ENCODE measurements around the gene NCAPD2.
"Not testable (repeated sequence)": the region's sequence is repeated elsewhere in the genome, so short reads cannot be mapped to it uniquely, and the experiment has no call there.

The NCAPD2 gene

GRCh38 chr12:6478416-6478815, 15.5 kb upstream of the NCAPD2 start:
- H3K79me2 ChIP-seq (ENCODE audit: control insufficient read depth, insufficient read depth, low read length) = no peaks in the 10 kb centered on the region

GRCh38 chr12:6488240-6488639, 5.7 kb upstream of the NCAPD2 start:
- Histone ChIP-seq H3K27ac (ENCODE audit: low read depth, low read length) (no peak overlapping the region), H3K4ac (ENCODE audit: low read depth, low read length) (no peak overlapping the region), H3K4me3 (ENCODE audit: low read length) (no peak overlapping the region), H3K56ac (ENCODE audit: low read length) (no peak overlapping the region), H3K4me2 (ENCODE audit: low read length) (no peak overlapping the region), H3K79me2 (ENCODE audit: control insufficient read depth, insufficient read depth, low read length) (peaks cover 9% of the 10 kb centered on the region), H2BK15ac (replicated peaks; ENCODE audit: low read depth) (no peak overlapping the region), H3K79me1 (ENCODE audit: low read length) (peaks cover 11% of the 10 kb centered on the region), H3K9ac (ENCODE audit: low read length) (no peak overlapping the region), H3K18ac (ENCODE audit: low read length) (no peak overlapping the region), H4K5ac (ENCODE audit: low read length) (no peak overlapping the region), H3K36me3 (ENCODE audit: control insufficient read depth, insufficient read depth, low read length) (no peaks in the 10 kb centered on the region), H2BK5ac (ENCODE audit: low read length) (no peak overlapping the region), H4K8ac (ENCODE audit: low read depth, low read length) (no peak overlapping the region), H2BK120ac (ENCODE audit: low read depth, low read length) (no peak overlapping the region), H3K23ac (ENCODE audit: low read length) (no peak overlapping the region), H3K4me1 (ENCODE audit: control insufficient read depth, low read depth, low read length) (peaks cover 4% of the 10 kb centered on the region), H2AK5ac (ENCODE audit: low read length) (no peak overlapping the region), H3K27me3 (ENCODE audit: insufficient read depth, low read length, poor library complexity) (no peaks in the 10 kb centered on the region)
- DNase-seq = no peak
- WGBS (ENCODE audit: extremely low coverage, insufficient coverage, low lambda C conversion rate) = no CpG with 5 or more reads among the region's 1 CpG

More at GRCh38 chr12:6478416-6478815, 15.5 kb upstream of the NCAPD2 start:
- Histone ChIP-seq H4K5ac (ENCODE audit: low read length) (no peak overlapping the region), H3K79me1 (ENCODE audit: low read length) (no peaks in the 10 kb centered on the region), H3K27me3 (ENCODE audit: insufficient read depth, low read length, poor library complexity) (no peaks in the 10 kb centered on the region), H3K4me2 (ENCODE audit: low read length) (no peak overlapping the region), H3K18ac (ENCODE audit: low read length) (no peak overlapping the region), H2BK120ac (ENCODE audit: low read depth, low read length) (no peak overlapping the region), H2BK15ac (replicated peaks; ENCODE audit: low read depth) (no peak overlapping the region), H3K56ac (ENCODE audit: low read length) (no peak overlapping the region), H3K27ac (ENCODE audit: low read depth, low read length) (no peak overlapping the region), H4K8ac (ENCODE audit: low read depth, low read length) (no peak overlapping the region), H3K4me1 (ENCODE audit: control insufficient read depth, low read depth, low read length) (no peaks in the 10 kb centered on the region), H2BK5ac (ENCODE audit: low read length) (no peak overlapping the region), H3K36me3 (ENCODE audit: control insufficient read depth, insufficient read depth, low read length) (no peaks in the 10 kb centered on the region), H3K23ac (ENCODE audit: low read length) (no peak overlapping the region), H3K4me3 (ENCODE audit: low read length) (no peak overlapping the region), H3K4ac (ENCODE audit: low read depth, low read length) (no peak overlapping the region), H3K9ac (ENCODE audit: low read length) (no peak overlapping the region), H2AK5ac (ENCODE audit: low read length) (no peak overlapping the region)
- DNase-seq = no peak
- no CpG with 5 or more reads among the region's 20 CpGs for WGBS (ENCODE audit: extremely low coverage, insufficient coverage, low lambda C conversion rate)

- no peak for DNase-seq
- Histone ChIP-seq H2BK15ac (replicated peaks; ENCODE audit: low read depth) (no peak overlapping the region), H3K23ac (ENCODE audit: low read length) (no peak overlapping the region), H3K56ac (ENCODE audit: low read length) (no peak overlapping the region), H2BK5ac (ENCODE audit: low read length) (no peak overlapping the region), H3K4me3 (ENCODE audit: low read length) (no peak overlapping the region), H3K4ac (ENCODE audit: low read depth, low read length) (no peak overlapping the region), H3K79me2 (ENCODE audit: control insufficient read depth, insufficient read depth, low read length) (peaks cover 9% of the 10 kb centered on the region), H3K9ac (ENCODE audit: low read length) (no peak overlapping the region), H3K27ac (ENCODE audit: low read depth, low read length) (no peak overlapping the region), H3K79me1 (ENCODE audit: low read length) (peaks cover 11% of the 10 kb centered on the region), H3K36me3 (ENCODE audit: control insufficient read depth, insufficient read depth, low read length) (no peaks in the 10 kb centered on the region), H3K18ac (ENCODE audit: low read length) (no peak overlapping the region), H3K4me2 (ENCODE audit: low read length) (no peak overlapping the region), H2BK120ac (ENCODE audit: low read depth, low read length) (no peak overlapping the region), H2AK5ac (ENCODE audit: low read length) (no peak overlapping the region), H4K5ac (ENCODE audit: low read length) (no peak overlapping the region), H4K8ac (ENCODE audit: low read depth, low read length) (no peak overlapping the region), H3K4me1 (ENCODE audit: control insufficient read depth, low read depth, low read length) (peaks cover 4% of the 10 kb centered on the region), H3K27me3 (ENCODE audit: insufficient read depth, low read length, poor library complexity) (no peaks in the 10 kb centered on the region)
- WGBS (ENCODE audit: extremely low coverage, insufficient coverage, low lambda C conversion rate) = no CpG with 5 or more reads among the region's 4 CpGs
Measured at GRCh38 chr12:6489449-6489848, 4.5 kb upstream of the NCAPD2 start.

GRCh38 chr12:6490673-6491072, 3.2 kb upstream of the NCAPD2 start:
- DNase-seq; H3K36me3 ChIP-seq (ENCODE audit: control insufficient read depth, insufficient read depth, low read length); H3K4me1 ChIP-seq (ENCODE audit: control insufficient read depth, low read depth, low read length); H3K4ac ChIP-seq (ENCODE audit: low read depth, low read length); H3K9ac ChIP-seq (ENCODE audit: low read length); H3K27me3 ChIP-seq (ENCODE audit: insufficient read depth, low read length, poor library complexity); H4K5ac ChIP-seq (ENCODE audit: low read length); H2BK5ac ChIP-seq (ENCODE audit: low read length); H3K56ac ChIP-seq (ENCODE audit: low read length); H4K8ac ChIP-seq (ENCODE audit: low read depth, low read length); H3K27ac ChIP-seq (ENCODE audit: low read depth, low read length); H3K23ac ChIP-seq (ENCODE audit: low read length); H2AK5ac ChIP-seq (ENCODE audit: low read length); H3K18ac ChIP-seq (ENCODE audit: low read length); H2BK15ac ChIP-seq (replicated peaks; ENCODE audit: low read depth); H3K4me3 ChIP-seq (ENCODE audit: low read length); H2BK120ac ChIP-seq (ENCODE audit: low read depth, low read length); H3K4me2 ChIP-seq (ENCODE audit: low read length): not testable (repeated sequence)
- WGBS (ENCODE audit: extremely low coverage, insufficient coverage, low lambda C conversion rate) = no CpG with 5 or more reads among the region's 1 CpG
- peaks cover 16% of the 10 kb centered on the region for H3K79me2 ChIP-seq (ENCODE audit: control insufficient read depth, insufficient read depth, low read length)
- H3K79me1 ChIP-seq (ENCODE audit: low read length) = peaks cover 15% of the 10 kb centered on the region

- Histone ChIP-seq H3K9ac (ENCODE audit: low read length) (peak within 1 kb of the TSS; percentile 100), H3K36me3 (ENCODE audit: control insufficient read depth, insufficient read depth, low read length) (peaks cover 3% of the 10 kb centered on the region), H3K4me2 (ENCODE audit: low read length) (peak within 1 kb of the TSS; percentile 100), H3K4me1 (ENCODE audit: control insufficient read depth, low read depth, low read length) (peaks cover 7% of the 10 kb centered on the region), H3K27ac (ENCODE audit: low read depth, low read length) (peak within 1 kb of the TSS; percentile 90), H3K23ac (ENCODE audit: low read length) (no peak within 1 kb of the TSS), H3K56ac (ENCODE audit: low read length) (peak within 1 kb of the TSS; percentile 100), H4K8ac (ENCODE audit: low read depth, low read length) (peak within 1 kb of the TSS; percentile 41), H3K79me2 (ENCODE audit: control insufficient read depth, insufficient read depth, low read length) (peaks cover 22% of the 10 kb centered on the region), H2AK5ac (ENCODE audit: low read length) (peak within 1 kb of the TSS; percentile 94), H3K4ac (ENCODE audit: low read depth, low read length) (peak within 1 kb of the TSS; percentile 78), H2BK120ac (ENCODE audit: low read depth, low read length) (no peak within 1 kb of the TSS), H2BK15ac (replicated peaks; ENCODE audit: low read depth) (no peak within 1 kb of the TSS), H4K5ac (ENCODE audit: low read length) (peak within 1 kb of the TSS; percentile 100), H2BK5ac (ENCODE audit: low read length) (peak within 1 kb of the TSS; percentile 93), H3K79me1 (ENCODE audit: low read length) (peaks cover 18% of the 10 kb centered on the region), H3K18ac (ENCODE audit: low read length) (peak within 1 kb of the TSS; percentile 63), H3K27me3 (ENCODE audit: insufficient read depth, low read length, poor library complexity) (no peaks in the 10 kb centered on the region), H3K4me3 (ENCODE audit: low read length) (peak within 1 kb of the TSS; percentile 99)
- peak; percentile 98 for DNase-seq
- WGBS (ENCODE audit: extremely low coverage, insufficient coverage, low lambda C conversion rate) = no CpG with 5 or more reads among the region's 39 CpGs
Measured at GRCh38 chr12:6492838-6493496, 935 bp upstream of the NCAPD2 start, which contains the start of gene MRPL51. Gene MRPL51, minus strand, starts transcription at chr12:6493262. Its CDS starts 126 bp downstream, at chr12:6493136.

Data from mesendoderm (in vitro differentiated cells).